Loucy (cell line): ENCODE measurements around the gene GATD1.

Experiments
- H2AFZ ChIP-seq: fragments of 200-600 bp; sonication (generic); 2 replicates; pipeline ENCODE4 v1.6.0; 2016; ENCODE audit warnings: antibody characterized with exemption, mild to moderate bottlenecking, low read length, moderate library complexity
- H3F3A ChIP-seq: fragments of 200-600 bp; 2 replicates; pipeline ENCODE4 v1.6.0; 2016; ENCODE audit warnings: antibody characterized with exemption, low read depth, mild to moderate bottlenecking
- H3K27me3 ChIP-seq: fragments of 200-600 bp; sonication (generic); 2 replicates; pipeline ENCODE4 v1.6.1; 2014; ENCODE audit warnings: low read length, mild to moderate bottlenecking; ENCODE audit not compliant: insufficient read depth, poor library complexity, severe bottlenecking
- H3K36me3 ChIP-seq: fragments of 200-600 bp; sonication (generic); 2 replicates; pipeline ENCODE4 v1.6.1; 2016; ENCODE audit warnings: low read length; ENCODE audit not compliant: insufficient read depth
- H3K4me1 ChIP-seq: fragments of 200-600 bp; sonication (generic); 2 replicates; pipeline ENCODE4 v1.5.1; 2014; ENCODE audit warnings: low read length, mild to moderate bottlenecking; ENCODE audit not compliant: insufficient read depth, poor library complexity, severe bottlenecking
- H3K4me2 ChIP-seq: fragments of 200-600 bp; sonication (generic); 2 replicates; pipeline ENCODE4 v1.6.0; 2014; ENCODE audit warnings: antibody characterized with exemption, low read length, low read depth, mild to moderate bottlenecking; ENCODE audit not compliant: poor library complexity, severe bottlenecking
- H3K4me3 ChIP-seq: fragments of 200-600 bp; sonication (generic); 2 replicates; pipeline ENCODE4 v1.5.1; 2014; ENCODE audit warnings: low read length, mild to moderate bottlenecking, mixed read lengths; ENCODE audit not compliant: poor library complexity, severe bottlenecking
- H3K79me2 ChIP-seq: fragments of 200-600 bp; sonication (generic); 2 replicates; pipeline ENCODE4 v1.6.1; 2014; ENCODE audit warnings: low read length; ENCODE audit not compliant: insufficient read depth
- H3K9ac ChIP-seq: fragments of 200-600 bp; sonication (generic); 2 replicates; pipeline ENCODE4 v1.6.0; 2014; ENCODE audit warnings: mild to moderate bottlenecking, low read depth, low read length, moderate library complexity; ENCODE audit not compliant: poor library complexity, severe bottlenecking
- H3K9me2 ChIP-seq: fragments of 200-600 bp; sonication (generic); replicated peaks from 2 replicates; pipeline ENCODE4 v1.6.1; 2016; ENCODE audit warnings: low read depth, low read length, mixed read lengths
- H3K9me3 ChIP-seq: fragments of 200-600 bp; sonication (generic); 2 replicates; pipeline ENCODE4 v1.6.1; 2014; ENCODE audit warnings: mild to moderate bottlenecking, antibody characterized with exemption, low read length, low read depth; ENCODE audit not compliant: insufficient read depth
- H4K20me1 ChIP-seq: fragments of 200-600 bp; sonication (generic); 2 replicates; pipeline ENCODE4 v1.6.0; 2014; ENCODE audit warnings: antibody characterized with exemption, low read length, mild to moderate bottlenecking; ENCODE audit not compliant: insufficient read depth, poor library complexity, severe bottlenecking
- EZH2phosphoT487 ChIP-seq: fragments of 200-600 bp; IDR thresholded peaks from 2 replicates; pipeline ENCODE4 v1.6.1; 2018; ENCODE audit warnings: antibody characterized with exemption, mild to moderate bottlenecking, moderate library complexity, borderline replicate concordance
- TF ChIP-seq, protein P1 (sequence below): fragments of 200-600 bp; sonication (generic); conservative IDR thresholded peaks from 2 replicates; pipeline ENCODE4 v1.5.1; 2014; ENCODE audit warnings: mild to moderate bottlenecking, antibody characterized with exemption, low read length

The GATD1 gene

DNA sequence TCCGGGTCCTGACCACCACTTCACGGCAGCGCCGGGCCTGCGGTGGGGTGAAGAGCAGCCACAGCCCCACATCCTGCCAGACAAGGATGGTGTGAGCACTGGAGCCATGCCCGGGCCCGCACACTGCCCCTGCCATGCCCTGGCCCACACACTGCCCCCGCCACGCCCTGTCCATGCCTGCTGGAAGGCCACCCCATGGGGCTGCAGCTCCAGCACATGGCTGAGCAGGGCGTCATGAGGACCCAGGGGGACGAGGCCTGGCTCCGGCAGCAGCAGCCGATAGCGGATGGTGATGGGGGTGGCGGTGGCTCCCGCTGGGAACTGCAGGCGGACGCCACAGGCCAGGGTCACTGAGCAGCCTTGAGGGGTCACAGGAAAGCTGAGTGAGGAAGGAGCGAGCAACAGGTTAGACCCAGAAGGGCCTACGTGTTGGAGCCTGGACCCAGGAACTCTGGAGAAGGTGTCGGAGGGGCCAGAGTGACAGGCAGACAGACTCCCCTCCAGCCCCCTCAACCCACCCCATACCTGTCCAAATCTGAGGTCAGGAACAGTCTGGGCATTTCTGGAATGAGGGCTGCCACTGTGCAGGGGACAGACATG, 24.8 kb upstream of the GATD1 start:
- peaks cover 18% of the 10 kb centered on the region for H3K4me1 ChIP-seq

DNA sequence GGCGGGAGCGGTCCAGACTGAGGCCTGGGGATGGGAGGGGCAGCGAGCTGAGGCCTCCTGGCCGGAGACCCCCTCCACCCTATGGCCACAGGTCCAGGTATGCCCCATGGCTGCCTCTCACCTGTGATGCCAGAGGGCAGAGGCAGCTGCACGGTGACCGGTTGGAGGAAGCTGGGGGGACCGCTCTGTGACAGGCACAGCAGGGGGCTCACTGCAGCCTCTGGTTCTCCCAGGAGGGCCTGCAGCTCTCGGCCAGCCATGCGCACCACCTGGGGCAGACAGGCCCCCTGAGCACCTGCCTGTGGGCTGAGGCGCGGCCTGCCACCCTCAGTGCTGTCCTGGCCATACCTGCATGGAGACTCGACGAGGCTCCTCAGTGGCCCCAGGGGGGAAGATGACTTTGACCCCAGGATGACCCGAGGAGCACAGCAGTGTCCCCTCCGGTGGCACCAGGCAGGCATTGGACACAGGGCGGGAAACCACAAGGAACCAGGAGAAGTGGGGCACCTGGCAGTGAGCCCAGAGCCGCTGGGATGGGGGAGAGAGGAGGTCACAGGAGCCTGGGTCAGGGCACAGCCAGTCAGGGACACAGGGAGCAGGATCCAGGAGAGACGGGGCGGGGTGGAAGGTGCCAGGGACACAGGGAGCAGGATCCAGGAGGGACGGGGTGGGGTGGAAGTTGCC, 24.0 kb upstream of the GATD1 start:
- Histone ChIP-seq H3K4me3 (no peak overlapping the region), H2AFZ (no peak overlapping the region), H3K4me1 (peaks cover 27% of the 10 kb centered on the region), H3K4me2 (no peak overlapping the region), H3K27me3 (no peaks in the 10 kb centered on the region), H3F3A (peaks cover 3% of the 10 kb centered on the region; the same call in 1 of the 2 replicates), H4K20me1 (peaks cover 16% of the 10 kb centered on the region), H3K9ac (no peak overlapping the region), H3K9me2 (no peaks in the 10 kb centered on the region), H3K36me3 (no peaks in the 10 kb centered on the region), H3K79me2 (peaks cover 32% of the 10 kb centered on the region; the same call in 1 of the 2 replicates), H3K9me3 (no peaks in the 10 kb centered on the region)
- TF ChIP-seq, protein P1, sequence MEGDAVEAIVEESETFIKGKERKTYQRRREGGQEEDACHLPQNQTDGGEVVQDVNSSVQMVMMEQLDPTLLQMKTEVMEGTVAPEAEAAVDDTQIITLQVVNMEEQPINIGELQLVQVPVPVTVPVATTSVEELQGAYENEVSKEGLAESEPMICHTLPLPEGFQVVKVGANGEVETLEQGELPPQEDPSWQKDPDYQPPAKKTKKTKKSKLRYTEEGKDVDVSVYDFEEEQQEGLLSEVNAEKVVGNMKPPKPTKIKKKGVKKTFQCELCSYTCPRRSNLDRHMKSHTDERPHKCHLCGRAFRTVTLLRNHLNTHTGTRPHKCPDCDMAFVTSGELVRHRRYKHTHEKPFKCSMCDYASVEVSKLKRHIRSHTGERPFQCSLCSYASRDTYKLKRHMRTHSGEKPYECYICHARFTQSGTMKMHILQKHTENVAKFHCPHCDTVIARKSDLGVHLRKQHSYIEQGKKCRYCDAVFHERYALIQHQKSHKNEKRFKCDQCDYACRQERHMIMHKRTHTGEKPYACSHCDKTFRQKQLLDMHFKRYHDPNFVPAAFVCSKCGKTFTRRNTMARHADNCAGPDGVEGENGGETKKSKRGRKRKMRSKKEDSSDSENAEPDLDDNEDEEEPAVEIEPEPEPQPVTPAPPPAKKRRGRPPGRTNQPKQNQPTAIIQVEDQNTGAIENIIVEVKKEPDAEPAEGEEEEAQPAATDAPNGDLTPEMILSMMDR, result no peak
- TF ChIP-seq EZH2phosphoT487, result no peak

More for the DNA sequence above, 24.8 kb upstream of the GATD1 start:
- no peak overlapping the region for H2AFZ ChIP-seq
- H4K20me1 ChIP-seq, result peaks cover 7% of the 10 kb centered on the region
- peaks cover 23% of the 10 kb centered on the region; the same call in 1 of the 2 replicates for H3K79me2 ChIP-seq
- no peak overlapping the region for H3K4me2 ChIP-seq
- TF ChIP-seq, protein P1, result no peak
- no peak for TF ChIP-seq EZH2phosphoT487
- no peaks in the 10 kb centered on the region for H3K9me2 ChIP-seq
- no peaks in the 10 kb centered on the region for H3K9me3 ChIP-seq
- H3F3A ChIP-seq, result no peaks in the 10 kb centered on the region; the same call in 1 of the 2 replicates
- H3K36me3 ChIP-seq, result no peaks in the 10 kb centered on the region
- H3K9ac ChIP-seq, result no peak overlapping the region
- H3K27me3 ChIP-seq, result no peaks in the 10 kb centered on the region
- H3K4me3 ChIP-seq, result no peak overlapping the region

GRCh38 chr11:800473-800872, 23.2 kb upstream of the GATD1 start:
- peaks cover 21% of the 10 kb centered on the region for H4K20me1 ChIP-seq
- H3K4me2 ChIP-seq, result no peak overlapping the region
- no peaks in the 10 kb centered on the region for H3K9me3 ChIP-seq
- no peak overlapping the region for H3K4me3 ChIP-seq
- no peaks in the 10 kb centered on the region for H3K27me3 ChIP-seq
- no peaks in the 10 kb centered on the region for H3K36me3 ChIP-seq
- H3F3A ChIP-seq, result peaks cover 3% of the 10 kb centered on the region; the same call in 1 of the 2 replicates
- H3K9me2 ChIP-seq, result no peaks in the 10 kb centered on the region
- peaks cover 25% of the 10 kb centered on the region for H3K4me1 ChIP-seq
- H2AFZ ChIP-seq, result no peak overlapping the region
- no peak for TF ChIP-seq EZH2phosphoT487
- TF ChIP-seq, protein P1, result no peak
- H3K79me2 ChIP-seq, result peaks cover 32% of the 10 kb centered on the region; the same call in 1 of the 2 replicates
- H3K9ac ChIP-seq, result no peak overlapping the region
